Vagina (tissue), 2 donors: Measurements from ENCODE around the gene FAU. TPM values are rescaled to one million over a fixed set of nuclear protein-coding genes. Genes with fewer than 3 reads are reported as not detected.

ENCODE experiments used
- DNase-seq, 2 donors: peaks; one replicate each; pipeline ENCODE4 v3.0.0-alpha.2; 2017; ENCODE audit errors: extremely low spot score in 2 of 2
- H3K27ac ChIP-seq: fragments of 200-600 bp; sonication (generic); one replicate; pipeline ENCODE4 v1.5.1; 2019
- H3K27me3 ChIP-seq: fragments of 200-600 bp; sonication (generic); one replicate; pipeline ENCODE4 v1.5.1; 2019
- H3K36me3 ChIP-seq, 2 donors: fragments of 200-600 bp; sonication (generic); one replicate each; pipeline ENCODE4 v1.5.1; 2017 to 2019
- H3K4me1 ChIP-seq: fragments of 200-600 bp; sonication (generic); one replicate; pipeline ENCODE4 v1.5.1; 2019
- H3K4me3 ChIP-seq, 2 donors: fragments of 200-600 bp; sonication (generic); 1 replicate in 1 of 2; 2 replicates in 1 of 2; pipeline ENCODE4 v1.5.1; 2016 to 2019
- H3K9me3 ChIP-seq: fragments of 200-600 bp; sonication (generic); one replicate; pipeline ENCODE4 v1.5.1; 2019
- CTCF ChIP-seq, 3 experiments: fragments of 450-650 bp in 2 of 3; fragments of 200-600 bp in 1 of 3; sonication (generic) in 1 of 3; IDR thresholded peaks; one replicate each; pipeline ENCODE4 v1.5.1; 2017 to 2019; ENCODE audit warnings: antibody characterized with exemption in 3 of 3, mild to moderate bottlenecking in 2 of 3, moderate library complexity in 2 of 3
- POLR2A ChIP-seq, 2 donors: fragments of 450-650 bp; IDR thresholded peaks; one replicate each; pipeline ENCODE4 v1.6.1; 2017; ENCODE audit warnings: antibody characterized with exemption in 2 of 2, mild to moderate bottlenecking in 2 of 2, moderate library complexity in 2 of 2
- POLR2AphosphoS5 ChIP-seq, 2 donors: sonication (generic); formaldehyde crosslinking; IDR thresholded peaks; one replicate each; pipeline ENCODE4 v1.9.0; 2017; ENCODE audit warnings: antibody characterized with exemption in 2 of 2, mild to moderate bottlenecking in 2 of 2, low read depth in 1 of 2; ENCODE audit not compliant: insufficient read depth in 1 of 2
- intact Hi-C: fragments of 100-400 bp; cut with DNase I; formaldehyde crosslinking; loops from one replicate; pipeline ENCODE4 v1.15.1; 2023
- total RNA-seq: library from RNA; depleted of rRNA; stranded (reverse); fragments of >200 nt; gene quantifications from one replicate; pipeline ENCODE4 v1.2.3, GENCODE V29; 2016

Gene FAU
- total RNA-seq, 1 donor from 2014 or later: 1,228 TPM

- DNase-seq: no peak
- Histone ChIP-seq H3K27me3 (no peaks in the 10 kb centered on the region), H3K9me3 (no peaks in the 10 kb centered on the region), H3K36me3 (peaks cover 0 to 14% of the 10 kb centered on the region in 2 donors), H3K4me1 (peaks cover 27% of the 10 kb centered on the region), H3K27ac (peak overlapping the region; percentile 81), H3K4me3 (peak overlapping the region; percentile 75 to 82)
- TF ChIP-seq POLR2A (IDR thresholded peaks at IDR 0.05): no peak
- TF ChIP-seq POLR2AphosphoS5 (IDR thresholded peaks at IDR 0.05; ENCODE audit: insufficient read depth in 1 of 2, low read depth in 1 of 2): no peak
- TF ChIP-seq CTCF (IDR thresholded peaks at IDR 0.05): no peak
- intact Hi-C loops: no loop called here
Observed at GRCh38 chr11:65096926-65097325, 25.0 kb downstream of the FAU start.

- no peak for DNase-seq
- Histone ChIP-seq H3K36me3 (peaks cover 0 to 14% of the 10 kb centered on the region in 2 donors), H3K4me3 (peak within 1 kb of the TSS; percentile 75 to 82), H3K9me3 (no peaks in the 10 kb centered on the region), H3K4me1 (peaks cover 27% of the 10 kb centered on the region), H3K27ac (peak within 1 kb of the TSS; percentile 81), H3K27me3 (no peaks in the 10 kb centered on the region)
- TF ChIP-seq POLR2A (IDR thresholded peaks at IDR 0.05) (peak in 1 of 2 donors; percentile 27), POLR2AphosphoS5 (IDR thresholded peaks at IDR 0.05; ENCODE audit: insufficient read depth in 1 of 2, low read depth in 1 of 2) (peak; percentile 86 to 99), CTCF (IDR thresholded peaks at IDR 0.05) (peak in 1 of 3 experiments; percentile 12)
- intact Hi-C loops: no loop called here
Observed at GRCh38 chr11:65095974-65096806, 25.7 kb downstream of the FAU start, which contains the start of gene VPS51. Gene VPS51, plus strand, starts transcription at chr11:65096214. Its CDS starts 37 bp downstream, at chr11:65096251.

GRCh38 chr11:65095427-65095826 lies 26.5 kb downstream of the FAU start:
- no peak for DNase-seq
- intact Hi-C loops: no loop called here
- Histone ChIP-seq H3K27ac (peak overlapping the region; percentile 81), H3K36me3 (peaks cover 0 to 14% of the 10 kb centered on the region in 2 donors), H3K9me3 (no peaks in the 10 kb centered on the region), H3K4me3 (peak overlapping the region; percentile 75 to 82), H3K27me3 (no peaks in the 10 kb centered on the region), H3K4me1 (peaks cover 27% of the 10 kb centered on the region)
- no peak for TF ChIP-seq POLR2AphosphoS5 (IDR thresholded peaks at IDR 0.05; ENCODE audit: insufficient read depth in 1 of 2, low read depth in 1 of 2)
- no peak for TF ChIP-seq CTCF (IDR thresholded peaks at IDR 0.05)
- TF ChIP-seq POLR2A (IDR thresholded peaks at IDR 0.05): no peak

- DNase-seq: no peak
- no peaks in the 10 kb centered on the region for H3K9me3 ChIP-seq
- no peak overlapping the region for H3K27ac ChIP-seq
- intact Hi-C loops: no loop called here
- H3K4me3 ChIP-seq: no peak overlapping the region
- H3K4me1 ChIP-seq: peaks cover 3% of the 10 kb centered on the region
- no peaks in the 10 kb centered on the region for H3K27me3 ChIP-seq
- TF ChIP-seq POLR2AphosphoS5 (IDR thresholded peaks at IDR 0.05; ENCODE audit: insufficient read depth in 1 of 2, low read depth in 1 of 2) (no peak), CTCF (IDR thresholded peaks at IDR 0.05) (no peak), POLR2A (IDR thresholded peaks at IDR 0.05) (no peak)
- peaks cover 0 to 17% of the 10 kb centered on the region in 2 donors for H3K36me3 ChIP-seq
Observed at GRCh38 chr11:65090628-65091027, 31.3 kb downstream of the FAU start.

- DNase-seq: no peak
- no peaks in the 10 kb centered on the region for H3K27me3 ChIP-seq
- no peak overlapping the region for H3K4me3 ChIP-seq
- peaks cover 0 to 17% of the 10 kb centered on the region in 2 donors for H3K36me3 ChIP-seq
- intact Hi-C loops: no loop called here
- no peaks in the 10 kb centered on the region for H3K9me3 ChIP-seq
- peaks cover 10% of the 10 kb centered on the region for H3K4me1 ChIP-seq
- TF ChIP-seq CTCF (IDR thresholded peaks at IDR 0.05) (no peak), POLR2A (IDR thresholded peaks at IDR 0.05) (no peak), POLR2AphosphoS5 (IDR thresholded peaks at IDR 0.05; ENCODE audit: insufficient read depth in 1 of 2, low read depth in 1 of 2) (no peak)
- no peak overlapping the region for H3K27ac ChIP-seq
Observed at GRCh38 chr11:65089621-65090020, 32.3 kb downstream of the FAU start.
